Measurements from ENCODE around the gene GC. TPM values are rescaled to one million over a fixed set of nuclear protein-coding genes. Genes with fewer than 3 reads are reported as not detected.

Gene GC
- total and polyA plus RNA-seq, 2 of the 4 experiments (the other 2 are of a cell fraction): not detected

GRCh38 chr4:71694961-71695360, 88.9 kb downstream of the GC start:
- no peak overlapping the region for H3K4ac ChIP-seq (ENCODE audit: low read depth, low read length)
- no peak overlapping the region for H3K4me3 ChIP-seq (ENCODE audit: insufficient read depth, low read depth, low read length)
- H3K56ac ChIP-seq (ENCODE audit: extremely low read depth, insufficient read depth, low read length): no peak overlapping the region
- CTCF ChIA-PET: interaction anchor here (0.6 kb wide), 1 partner anchor 57 kb away, joined by 3 read pairs; no protein-coding TSS in a partner anchor
- no peak overlapping the region for H2BK15ac ChIP-seq (ENCODE audit: low read depth, low read length)
- no peak overlapping the region for H2BK5ac ChIP-seq (ENCODE audit: low read depth, low read length, poor library complexity, severe bottlenecking)
- BruUV-seq (replicated peaks): no TSS peak
- WGBS, 2 experiments (ENCODE audit: extremely low coverage in 2 of 2, insufficient read length in 1 of 2): 100% methylated on average over 1 of the region's 5 CpGs; no CpG with 5 or more reads in 1 of the 2 experiments
- H2AK5ac ChIP-seq (ENCODE audit: low read depth, low read length): no peak overlapping the region
- H3K9me3 ChIP-seq (ENCODE audit: control insufficient read depth, insufficient read depth, low read length): no peaks in the 10 kb centered on the region
- dilution Hi-C loops (cut with HindIII; ENCODE audit: low sequenced_read_pairs, unreplicated experiment) (no loop called here), in situ Hi-C loops (cut with MboI; ENCODE audit: low sequenced_read_pairs) (no loop called here), intact Hi-C loops (cut with micrococcal nuclease) (no loop called here)
- POLR2A ChIA-PET (ENCODE audit: unreplicated experiment): no interaction called here
- no peaks in the 10 kb centered on the region for H3K4me1 ChIP-seq (ENCODE audit: control insufficient read depth, insufficient read depth, low read length)
- DNase-seq (no peak), ATAC-seq (ENCODE audit: low read depth) (peak; percentile 48)
- TF ChIP-seq, protein P1, sequence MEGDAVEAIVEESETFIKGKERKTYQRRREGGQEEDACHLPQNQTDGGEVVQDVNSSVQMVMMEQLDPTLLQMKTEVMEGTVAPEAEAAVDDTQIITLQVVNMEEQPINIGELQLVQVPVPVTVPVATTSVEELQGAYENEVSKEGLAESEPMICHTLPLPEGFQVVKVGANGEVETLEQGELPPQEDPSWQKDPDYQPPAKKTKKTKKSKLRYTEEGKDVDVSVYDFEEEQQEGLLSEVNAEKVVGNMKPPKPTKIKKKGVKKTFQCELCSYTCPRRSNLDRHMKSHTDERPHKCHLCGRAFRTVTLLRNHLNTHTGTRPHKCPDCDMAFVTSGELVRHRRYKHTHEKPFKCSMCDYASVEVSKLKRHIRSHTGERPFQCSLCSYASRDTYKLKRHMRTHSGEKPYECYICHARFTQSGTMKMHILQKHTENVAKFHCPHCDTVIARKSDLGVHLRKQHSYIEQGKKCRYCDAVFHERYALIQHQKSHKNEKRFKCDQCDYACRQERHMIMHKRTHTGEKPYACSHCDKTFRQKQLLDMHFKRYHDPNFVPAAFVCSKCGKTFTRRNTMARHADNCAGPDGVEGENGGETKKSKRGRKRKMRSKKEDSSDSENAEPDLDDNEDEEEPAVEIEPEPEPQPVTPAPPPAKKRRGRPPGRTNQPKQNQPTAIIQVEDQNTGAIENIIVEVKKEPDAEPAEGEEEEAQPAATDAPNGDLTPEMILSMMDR (conservative IDR thresholded peaks at IDR 0.05; ENCODE audit: low read depth, low read length): no peak
- TF ChIP-seq, protein P2, sequence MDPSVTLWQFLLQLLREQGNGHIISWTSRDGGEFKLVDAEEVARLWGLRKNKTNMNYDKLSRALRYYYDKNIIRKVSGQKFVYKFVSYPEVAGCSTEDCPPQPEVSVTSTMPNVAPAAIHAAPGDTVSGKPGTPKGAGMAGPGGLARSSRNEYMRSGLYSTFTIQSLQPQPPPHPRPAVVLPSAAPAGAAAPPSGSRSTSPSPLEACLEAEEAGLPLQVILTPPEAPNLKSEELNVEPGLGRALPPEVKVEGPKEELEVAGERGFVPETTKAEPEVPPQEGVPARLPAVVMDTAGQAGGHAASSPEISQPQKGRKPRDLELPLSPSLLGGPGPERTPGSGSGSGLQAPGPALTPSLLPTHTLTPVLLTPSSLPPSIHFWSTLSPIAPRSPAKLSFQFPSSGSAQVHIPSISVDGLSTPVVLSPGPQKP (IDR thresholded peaks at IDR 0.05; ENCODE audit: borderline replicate concordance, low read depth, low read length): no peak
- H3K27me3 ChIP-seq (ENCODE audit: control insufficient read depth, insufficient read depth, low read length): peaks cover 10% of the 10 kb centered on the region
- H3K27ac ChIP-seq (ENCODE audit: insufficient read depth, low read length): no peak overlapping the region
- H3K9ac ChIP-seq (ENCODE audit: low read depth, low read length): no peak overlapping the region
- H3K4me2 ChIP-seq (ENCODE audit: low read depth, low read length): no peak overlapping the region
- no peak overlapping the region for H2AFZ ChIP-seq (replicated peaks; ENCODE audit: low read length, poor library complexity)
- H4K91ac ChIP-seq (ENCODE audit: insufficient read depth, low read depth, low read length): no peak overlapping the region
- H2AK9ac ChIP-seq (replicated peaks; ENCODE audit: low read depth, low read length, poor library complexity): no peak overlapping the region
- H2BK20ac ChIP-seq (ENCODE audit: low read depth, low read length): no peak overlapping the region
- no peaks in the 10 kb centered on the region for H4K20me1 ChIP-seq (ENCODE audit: insufficient read depth, low read length)
- H4K8ac ChIP-seq (ENCODE audit: low read depth in 2 of 2, low read length in 2 of 2): no peak overlapping the region
- no peak overlapping the region for H3K14ac ChIP-seq (replicated peaks; ENCODE audit: low read depth, low read length)
- H3K36me3 ChIP-seq (ENCODE audit: control insufficient read depth, insufficient read depth, low read length): no peaks in the 10 kb centered on the region
- H4K5ac ChIP-seq (ENCODE audit: low read depth, low read length): no peak overlapping the region
- no peak overlapping the region for H2BK120ac ChIP-seq (ENCODE audit: low read depth, low read length)
- H3K18ac ChIP-seq (ENCODE audit: low read depth, low read length): no peak overlapping the region
- H3K9me1 ChIP-seq (ENCODE audit: insufficient read depth, low read length): no peaks in the 10 kb centered on the region
- H3K79me1 ChIP-seq (ENCODE audit: low read depth in 1 of 2, low read length in 2 of 2): no peaks in the 10 kb centered on the region
- H3K23ac ChIP-seq (ENCODE audit: low read depth, low read length): no peak overlapping the region

All from IMR-90 (cell line).